Uterus (tissue), 4 donors: ENCODE data around the gene MAMDC4. TPM values are rescaled to one million over a fixed set of nuclear protein-coding genes. Genes with fewer than 3 reads are reported as not detected.

Experiments used
- DNase-seq, 2 donors: peaks; one replicate each; pipeline ENCODE4 v3.0.0-alpha.2; 2019 to 2020
- H3K27ac ChIP-seq, 2 donors: fragments of 200-600 bp; sonication (generic); 1 replicate in 1 of 2; 2 replicates in 1 of 2; pipeline ENCODE4 v1.5.1; 2016 to 2018
- H3K27me3 ChIP-seq, 2 donors: fragments of 200-600 bp; sonication (generic); one replicate each; pipeline ENCODE4 v1.5.1; 2018 to 2019; ENCODE audit warnings: control low read depth in 1 of 2
- H3K36me3 ChIP-seq, 2 donors: fragments of 200-600 bp; sonication (generic); one replicate each; pipeline ENCODE4 v1.5.1; 2019; ENCODE audit warnings: control low read depth in 1 of 2
- H3K4me1 ChIP-seq, 2 donors: fragments of 200-600 bp; sonication (generic); one replicate each; pipeline ENCODE4 v1.5.1; 2018 to 2019; ENCODE audit warnings: control low read depth in 1 of 2
- H3K4me3 ChIP-seq, 2 donors: fragments of 200-600 bp; sonication (generic); 1 replicate in 1 of 2; 2 replicates in 1 of 2; pipeline ENCODE4 v1.5.1; 2018 to 2019; ENCODE audit warnings: mild to moderate bottlenecking in 1 of 2
- H3K9me3 ChIP-seq, 2 donors: fragments of 200-600 bp; sonication (generic); one replicate each; pipeline ENCODE4 v1.5.1; 2019; ENCODE audit warnings: control low read depth in 1 of 2
- POLR2A ChIP-seq, 2 donors: fragments of 450-650 bp; IDR thresholded peaks; one replicate each; pipeline ENCODE4 v1.6.1; 2016; ENCODE audit warnings: antibody characterized with exemption in 2 of 2, mild to moderate bottlenecking in 1 of 2, moderate library complexity in 1 of 2
- intact Hi-C: fragments of 100-400 bp; cut with DNase I; formaldehyde crosslinking; loops from one replicate; pipeline ENCODE4 v1.15.1; 2023; ENCODE audit warnings: low total_unique reads
- total RNA-seq, 4 donors: library from RNA; depleted of rRNA in 3 of 4; stranded (reverse); fragments of >200 nt in 3 of 4; gene quantifications; one replicate each; pipeline versions ENCODE4 v1.1.0 to v1.2.4, GENCODE V29; 2014 to 2023
- TF ChIP-seq, protein P1 (sequence below), 4 experiments: fragments of 200-600 bp in 2 of 4; fragments of 450-650 bp in 2 of 4; sonication (generic) in 2 of 4; IDR thresholded peaks; one replicate each; pipeline ENCODE4 v1.5.1; 2016 to 2019; ENCODE audit warnings: antibody characterized with exemption in 4 of 4, mild to moderate bottlenecking in 2 of 4, moderate library complexity in 1 of 4
- donor health status: DM: yes; HTN: yes; CAD: no.

Gene MAMDC4
- total RNA-seq, 4 donors from 2014 or later, result 0.26 to 4.3 (median 4.2) TPM; not detected in 1

DNA sequence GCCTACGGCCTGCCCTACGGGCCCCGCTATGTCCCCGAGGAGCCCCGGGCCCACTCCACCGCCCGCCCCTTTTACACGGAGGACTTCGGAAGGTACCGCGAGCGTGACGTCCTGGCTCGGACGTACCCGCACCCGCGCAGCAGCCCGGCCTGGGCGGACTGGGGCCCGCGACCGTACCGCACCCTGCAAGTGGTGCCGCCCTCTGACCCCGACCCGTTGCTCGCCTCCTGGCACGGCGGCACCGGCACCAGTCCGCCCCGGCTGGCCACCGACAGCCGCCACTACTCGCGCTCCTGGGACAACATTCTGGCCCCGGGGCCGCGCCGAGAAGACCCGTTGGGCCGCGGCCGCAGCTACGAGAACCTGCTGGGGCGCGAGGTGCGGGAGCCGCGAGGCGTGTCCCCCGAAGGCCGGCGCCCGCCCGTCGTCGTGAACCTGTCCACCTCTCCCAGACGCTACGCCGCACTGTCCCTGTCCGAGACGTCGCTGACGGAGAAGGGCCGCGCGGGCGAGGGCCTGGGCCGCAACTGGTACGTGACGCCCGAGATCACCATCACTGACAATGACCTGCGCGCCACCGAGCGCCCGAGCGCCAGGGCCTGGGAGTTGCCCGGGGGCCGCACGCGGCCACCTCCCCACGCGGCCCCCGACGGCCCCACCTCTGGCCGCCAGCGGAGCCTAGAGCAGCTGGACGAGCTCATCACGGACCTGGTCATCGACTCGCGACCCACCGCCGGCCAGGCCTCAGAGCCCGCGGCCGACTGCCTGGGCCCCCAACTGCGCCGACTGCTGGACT lies 6.5 kb upstream of the MAMDC4 start:
- TF ChIP-seq, protein P1, sequence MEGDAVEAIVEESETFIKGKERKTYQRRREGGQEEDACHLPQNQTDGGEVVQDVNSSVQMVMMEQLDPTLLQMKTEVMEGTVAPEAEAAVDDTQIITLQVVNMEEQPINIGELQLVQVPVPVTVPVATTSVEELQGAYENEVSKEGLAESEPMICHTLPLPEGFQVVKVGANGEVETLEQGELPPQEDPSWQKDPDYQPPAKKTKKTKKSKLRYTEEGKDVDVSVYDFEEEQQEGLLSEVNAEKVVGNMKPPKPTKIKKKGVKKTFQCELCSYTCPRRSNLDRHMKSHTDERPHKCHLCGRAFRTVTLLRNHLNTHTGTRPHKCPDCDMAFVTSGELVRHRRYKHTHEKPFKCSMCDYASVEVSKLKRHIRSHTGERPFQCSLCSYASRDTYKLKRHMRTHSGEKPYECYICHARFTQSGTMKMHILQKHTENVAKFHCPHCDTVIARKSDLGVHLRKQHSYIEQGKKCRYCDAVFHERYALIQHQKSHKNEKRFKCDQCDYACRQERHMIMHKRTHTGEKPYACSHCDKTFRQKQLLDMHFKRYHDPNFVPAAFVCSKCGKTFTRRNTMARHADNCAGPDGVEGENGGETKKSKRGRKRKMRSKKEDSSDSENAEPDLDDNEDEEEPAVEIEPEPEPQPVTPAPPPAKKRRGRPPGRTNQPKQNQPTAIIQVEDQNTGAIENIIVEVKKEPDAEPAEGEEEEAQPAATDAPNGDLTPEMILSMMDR (IDR thresholded peaks at IDR 0.05), result no peak
- TF ChIP-seq POLR2A (IDR thresholded peaks at IDR 0.05), result no peak
- Histone ChIP-seq H3K36me3 (no peaks in the 10 kb centered on the region), H3K4me3 (no peak overlapping the region), H3K9me3 (no peaks in the 10 kb centered on the region), H3K27ac (no peak overlapping the region), H3K4me1 (peaks cover 5 to 52% of the 10 kb centered on the region in 2 donors), H3K27me3 (peaks cover 13 to 39% of the 10 kb centered on the region in 2 donors)
- intact Hi-C loops, result no loop called here
- no peak for DNase-seq

DNA sequence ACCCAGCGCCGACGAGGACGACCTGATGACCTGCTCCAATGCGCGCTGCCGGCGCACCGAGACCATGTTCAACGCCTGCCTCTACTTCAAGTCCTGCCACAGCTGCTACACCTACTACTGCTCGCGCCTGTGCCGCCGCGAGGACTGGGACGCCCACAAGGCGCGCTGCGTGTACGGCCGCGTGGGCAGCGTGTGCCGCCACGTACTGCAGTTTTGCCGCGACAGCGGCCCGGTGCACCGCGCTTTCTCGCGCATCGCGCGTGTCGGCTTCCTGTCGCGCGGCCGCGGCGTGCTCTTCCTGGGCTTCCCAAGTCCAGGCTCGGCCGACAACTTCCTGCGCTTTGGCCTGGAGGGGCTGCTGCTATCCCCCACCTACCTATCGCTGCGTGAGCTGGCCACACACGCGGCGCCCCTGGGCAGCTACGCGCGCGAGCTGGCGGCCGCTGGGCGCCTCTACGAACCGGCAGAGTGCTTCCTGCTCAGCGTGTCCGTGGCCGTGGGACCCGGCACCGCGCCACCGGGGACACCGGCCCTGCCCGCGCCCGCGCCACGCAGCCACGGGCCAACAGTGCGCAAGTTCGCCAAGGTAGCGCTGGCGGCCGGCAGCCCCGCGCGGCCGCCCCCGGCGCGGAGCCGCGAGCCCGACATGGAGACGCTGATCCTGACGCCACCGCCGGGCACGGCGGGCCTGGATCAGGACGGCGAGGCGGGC lies 5.6 kb upstream of the MAMDC4 start:
- H3K9me3 ChIP-seq, result no peaks in the 10 kb centered on the region
- H3K27ac ChIP-seq, result no peak overlapping the region
- TF ChIP-seq, protein P1 (IDR thresholded peaks at IDR 0.05), result no peak
- no peak for TF ChIP-seq POLR2A (IDR thresholded peaks at IDR 0.05)
- intact Hi-C loops, result no loop called here
- no peak overlapping the region for H3K4me3 ChIP-seq
- H3K36me3 ChIP-seq, result no peaks in the 10 kb centered on the region
- DNase-seq, result no peak
- peaks cover 5 to 53% of the 10 kb centered on the region in 2 donors for H3K4me1 ChIP-seq
- H3K27me3 ChIP-seq, result peaks cover 13 to 39% of the 10 kb centered on the region in 2 donors

DNA sequence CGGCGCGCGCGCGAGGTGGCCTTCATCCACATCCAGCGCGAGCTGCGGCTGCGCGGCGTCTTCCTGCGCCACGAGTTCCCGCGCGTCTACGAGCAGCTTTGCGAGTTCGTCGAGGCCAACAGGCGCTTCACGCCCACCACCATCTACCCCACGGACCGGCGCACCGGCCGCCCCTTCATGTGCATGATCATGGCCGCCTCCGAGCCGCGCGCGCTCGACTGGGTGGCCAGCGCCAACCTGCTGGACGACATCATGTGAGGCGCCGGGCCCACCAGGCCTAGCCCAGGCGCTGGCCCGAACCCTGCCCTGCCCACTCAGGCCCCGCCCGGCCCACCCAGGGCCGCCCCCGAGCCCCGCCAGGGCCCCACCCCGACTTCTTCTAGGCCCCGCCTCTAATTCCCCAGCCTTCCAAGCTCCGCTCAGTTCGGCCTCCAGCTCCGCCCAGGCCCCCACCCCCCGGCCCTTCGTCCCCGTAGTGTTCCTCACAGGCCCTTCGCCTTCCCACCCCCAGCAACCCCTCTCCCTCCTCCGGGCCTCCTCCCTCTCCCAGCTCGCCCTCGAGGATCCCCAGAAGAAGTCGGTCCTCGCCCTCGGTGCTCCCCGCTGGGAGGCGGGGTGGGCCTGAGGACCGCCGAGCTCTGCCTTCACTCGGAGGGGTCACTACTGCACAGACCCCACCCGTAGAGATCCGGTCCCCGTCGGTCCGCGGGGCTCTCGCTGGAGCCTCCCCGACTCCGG lies 4.9 kb upstream of the MAMDC4 start:
- intact Hi-C loops, result no loop called here
- TF ChIP-seq, protein P1 (IDR thresholded peaks at IDR 0.05), result no peak
- no peak for TF ChIP-seq POLR2A (IDR thresholded peaks at IDR 0.05)
- H3K27ac ChIP-seq, result no peak overlapping the region
- no peaks in the 10 kb centered on the region for H3K36me3 ChIP-seq
- peaks cover 5 to 49% of the 10 kb centered on the region in 2 donors for H3K4me1 ChIP-seq
- DNase-seq, result no peak
- H3K4me3 ChIP-seq, result peak overlapping the region; percentile 54 to 85
- no peaks in the 10 kb centered on the region for H3K9me3 ChIP-seq
- peaks cover 13 to 39% of the 10 kb centered on the region in 2 donors for H3K27me3 ChIP-seq

DNA sequence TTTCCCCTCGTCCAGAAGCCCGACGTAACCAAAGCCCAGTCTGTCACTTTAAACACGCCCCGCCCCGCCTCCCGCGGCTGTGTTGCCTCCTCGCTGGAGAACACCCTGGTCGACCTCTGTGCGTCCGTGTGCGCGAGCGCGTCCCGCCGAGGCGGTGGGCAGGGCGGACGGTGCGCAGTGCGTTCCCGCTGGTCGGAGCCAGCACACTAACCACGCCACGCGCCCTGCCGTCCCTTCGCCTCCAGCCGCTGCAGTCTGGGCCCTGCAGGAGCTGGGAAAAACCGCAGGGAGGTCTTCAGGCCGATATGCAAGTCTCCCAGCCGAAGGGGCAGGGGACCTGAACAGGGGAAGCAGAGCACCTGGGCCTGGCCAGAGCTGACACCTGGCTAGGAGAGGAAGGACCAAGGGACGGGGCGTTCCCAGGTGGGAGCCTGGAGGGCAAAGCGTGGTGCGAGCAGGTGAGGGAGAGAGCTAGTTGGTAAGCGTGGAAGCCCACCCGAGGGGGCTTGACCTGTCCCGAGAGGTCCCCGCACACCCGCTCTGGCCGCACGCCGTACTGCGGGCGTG lies 4.2 kb upstream of the MAMDC4 start:
- Histone ChIP-seq H3K4me3 (peak overlapping the region; percentile 54 to 85), H3K27me3 (peaks cover 12 to 39% of the 10 kb centered on the region in 2 donors), H3K4me1 (peaks cover 5 to 43% of the 10 kb centered on the region in 2 donors), H3K9me3 (no peaks in the 10 kb centered on the region), H3K36me3 (no peaks in the 10 kb centered on the region), H3K27ac (no peak overlapping the region)
- TF ChIP-seq POLR2A (IDR thresholded peaks at IDR 0.05), result peak in 1 of 2 donors; percentile 37
- TF ChIP-seq, protein P1 (IDR thresholded peaks at IDR 0.05), result no peak
- DNase-seq, result peak; percentile 63 to 64
- intact Hi-C loops, result no loop called here
